Hepatic stellate cell (primary cell): ENCODE results near the gene ZNF425.
"Not testable (repeated sequence)": the region's sequence is repeated elsewhere in the genome, so short reads cannot be mapped to it uniquely, and the experiment has no call there.

Source experiments
- DNase-seq: peaks from one replicate; pipeline ENCODE4 v3.0.0; 2011; ENCODE audit warnings: low spot score

Gene ZNF425

DNA sequence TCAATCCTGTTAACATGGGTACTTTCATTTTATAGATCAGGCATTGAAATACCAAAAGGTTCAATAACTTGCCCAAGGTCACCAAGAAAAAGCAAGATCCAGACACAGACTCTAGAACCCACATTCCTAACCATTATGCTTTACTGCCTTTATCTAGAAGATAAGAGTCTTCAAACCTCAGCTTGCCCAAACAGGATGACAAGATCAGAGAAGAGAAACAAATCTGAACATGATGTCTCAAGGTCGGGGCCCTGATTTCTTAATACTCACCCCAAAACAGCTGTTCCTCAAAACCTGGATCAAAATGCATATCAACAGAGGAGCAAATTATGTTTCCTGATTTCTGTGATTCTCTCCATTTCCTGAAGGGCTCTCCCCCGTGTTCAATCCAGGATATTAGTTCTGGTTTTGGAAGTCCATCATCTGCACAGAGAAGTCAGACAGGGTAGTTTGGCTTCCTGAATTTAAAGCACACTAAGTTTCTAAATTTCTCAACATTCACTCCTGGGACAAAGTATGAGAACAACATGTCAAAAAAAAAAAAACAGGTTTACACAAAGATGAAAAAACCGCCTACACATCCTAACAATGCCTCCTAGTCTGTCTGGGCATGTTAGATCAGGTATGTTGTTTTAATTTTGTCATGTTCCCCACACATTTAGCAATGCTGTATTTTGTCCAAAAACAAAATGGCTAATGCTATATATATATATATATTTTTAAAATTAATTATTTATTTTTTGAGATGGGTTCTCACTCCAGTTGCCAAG lies 51.8 kb downstream of the ZNF425 start:
- no peak for DNase-seq

GRCh38 chr7:149072438-149072775 lies 53.7 kb downstream of the ZNF425 start:
- no peak for DNase-seq

DNA sequence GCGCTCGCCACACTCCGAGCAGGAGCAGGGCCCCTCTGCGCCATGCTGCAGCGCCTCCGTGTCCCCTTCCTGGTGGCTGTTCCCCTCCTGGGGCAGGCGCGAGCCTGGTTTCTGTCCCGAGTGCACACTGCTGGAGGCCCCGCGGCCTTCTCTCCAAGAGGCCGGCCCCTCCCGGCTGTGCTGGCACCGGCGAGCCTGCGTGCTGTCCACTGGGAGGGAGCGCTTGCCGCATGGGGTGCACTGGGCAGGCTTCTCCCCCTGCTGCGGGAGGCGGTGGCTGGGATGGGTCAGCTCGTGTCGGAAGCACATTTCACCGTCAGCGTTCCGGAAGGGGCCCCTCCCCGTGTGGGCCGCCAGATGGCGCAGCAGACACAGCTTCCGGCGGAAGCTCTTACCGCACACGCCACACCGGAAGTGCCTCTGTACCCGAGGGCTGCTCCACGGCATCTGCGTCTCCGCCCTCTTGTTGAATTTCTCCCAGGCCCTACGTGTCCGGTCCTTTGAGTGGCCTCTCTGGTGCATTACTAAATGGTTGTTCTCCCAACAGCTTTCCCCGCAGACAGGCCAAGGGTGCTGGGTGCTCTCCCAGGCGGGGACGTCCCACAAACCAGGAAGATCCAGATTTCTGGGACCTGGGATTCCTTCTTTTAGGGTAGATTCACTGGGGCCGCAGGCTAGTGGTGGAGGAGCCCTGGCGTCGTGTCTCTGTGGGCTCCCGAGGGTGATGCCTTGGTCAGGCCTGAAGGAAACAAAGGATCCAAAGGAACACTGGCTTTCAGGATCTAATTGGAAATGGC lies 54.3 kb downstream of the ZNF425 start:
- no peak for DNase-seq

DNA sequence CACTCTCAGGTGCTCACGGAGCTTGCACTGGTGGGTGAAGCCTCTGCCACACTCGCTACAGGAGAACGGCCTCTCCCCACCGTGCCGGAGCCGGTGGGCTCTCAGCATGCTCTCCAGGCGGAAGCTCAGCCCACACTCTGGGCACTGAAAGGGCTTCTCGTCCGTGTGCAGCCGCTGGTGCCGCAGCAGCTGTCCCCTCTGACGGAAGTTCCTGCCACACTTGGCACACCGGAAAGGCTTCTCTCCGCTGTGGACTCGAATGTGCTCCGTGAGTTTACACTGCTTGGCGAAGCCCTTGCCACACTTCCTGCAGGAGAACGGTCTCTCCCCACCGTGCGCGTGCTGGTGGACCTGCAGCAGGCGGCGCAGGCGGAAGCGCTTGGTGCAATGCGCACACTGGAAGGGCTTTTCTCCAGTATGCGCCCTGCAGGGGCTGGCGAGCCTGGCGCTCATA lies 54.9 kb downstream of the ZNF425 start:
- DNase-seq, result no peak

GRCh38 chr7:149070372-149071125 lies 55.6 kb downstream of the ZNF425 start:
- DNase-seq, result no peak

DNA sequence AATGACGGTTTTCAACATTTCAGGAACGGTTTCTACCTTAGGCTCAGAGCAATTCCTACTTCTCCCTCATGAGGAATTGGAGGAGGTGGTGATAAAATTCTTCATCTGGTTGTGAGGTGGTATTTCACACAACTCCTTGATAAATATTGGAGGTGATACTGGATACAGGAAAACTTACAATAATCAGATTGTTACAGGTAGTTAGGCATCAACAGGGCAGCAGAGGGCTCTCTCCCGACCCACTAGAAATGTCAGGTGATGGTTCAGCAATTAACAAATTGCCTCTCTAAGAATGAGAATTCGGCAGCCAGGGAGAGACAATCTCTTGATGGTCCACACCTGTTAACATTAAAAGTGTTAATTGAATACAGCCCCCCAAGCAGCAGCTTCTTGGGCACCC lies 58.3 kb downstream of the ZNF425 start:
- no peak for DNase-seq

DNA sequence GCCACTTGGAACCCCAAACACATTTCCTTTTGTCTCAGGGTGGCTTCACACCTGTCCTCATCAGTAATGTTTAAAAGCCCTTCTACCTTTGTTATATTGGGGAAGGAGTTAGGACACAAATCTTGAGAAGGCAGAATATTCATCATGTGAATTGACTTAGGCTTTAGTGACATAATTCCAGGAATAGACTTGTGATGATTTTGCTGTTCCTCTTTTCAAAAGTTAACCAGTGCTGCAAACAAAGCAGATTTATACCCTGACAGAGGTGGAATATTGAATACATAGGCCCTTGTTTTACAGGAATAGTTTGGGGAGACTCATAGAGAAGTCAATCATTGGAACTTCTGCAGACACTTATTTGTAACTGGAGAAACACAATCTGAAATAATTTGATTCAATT lies 62.6 kb downstream of the ZNF425 start:
- DNase-seq, result no peak

- DNase-seq, result not testable (repeated sequence)
Observed at GRCh38 chr7:149062217-149062899, 63.8 kb downstream of the ZNF425 start.

GRCh38 chr7:149060156-149060555 lies 66.0 kb downstream of the ZNF425 start:
- no peak for DNase-seq

GRCh38 chr7:149053885-149054284 lies 72.2 kb downstream of the ZNF425 start:
- no peak for DNase-seq

GRCh38 chr7:149053384-149053783 lies 72.7 kb downstream of the ZNF425 start:
- no peak for DNase-seq
